ENCODE measurements around the gene HYOU1. TPM values are rescaled to one million over a fixed set of nuclear protein-coding genes. Genes with fewer than 3 reads are reported as not detected.
A peak's percentile ranks its signal among the peaks of the same experiment; 100 is the strongest.

HYOU1 gene
- total and polyA plus RNA-seq, 2 of the 8 experiments (the other 6 are each of a cell fraction or from before 2014, with no cell fraction given), result 239 to 295 TPM

DNA sequence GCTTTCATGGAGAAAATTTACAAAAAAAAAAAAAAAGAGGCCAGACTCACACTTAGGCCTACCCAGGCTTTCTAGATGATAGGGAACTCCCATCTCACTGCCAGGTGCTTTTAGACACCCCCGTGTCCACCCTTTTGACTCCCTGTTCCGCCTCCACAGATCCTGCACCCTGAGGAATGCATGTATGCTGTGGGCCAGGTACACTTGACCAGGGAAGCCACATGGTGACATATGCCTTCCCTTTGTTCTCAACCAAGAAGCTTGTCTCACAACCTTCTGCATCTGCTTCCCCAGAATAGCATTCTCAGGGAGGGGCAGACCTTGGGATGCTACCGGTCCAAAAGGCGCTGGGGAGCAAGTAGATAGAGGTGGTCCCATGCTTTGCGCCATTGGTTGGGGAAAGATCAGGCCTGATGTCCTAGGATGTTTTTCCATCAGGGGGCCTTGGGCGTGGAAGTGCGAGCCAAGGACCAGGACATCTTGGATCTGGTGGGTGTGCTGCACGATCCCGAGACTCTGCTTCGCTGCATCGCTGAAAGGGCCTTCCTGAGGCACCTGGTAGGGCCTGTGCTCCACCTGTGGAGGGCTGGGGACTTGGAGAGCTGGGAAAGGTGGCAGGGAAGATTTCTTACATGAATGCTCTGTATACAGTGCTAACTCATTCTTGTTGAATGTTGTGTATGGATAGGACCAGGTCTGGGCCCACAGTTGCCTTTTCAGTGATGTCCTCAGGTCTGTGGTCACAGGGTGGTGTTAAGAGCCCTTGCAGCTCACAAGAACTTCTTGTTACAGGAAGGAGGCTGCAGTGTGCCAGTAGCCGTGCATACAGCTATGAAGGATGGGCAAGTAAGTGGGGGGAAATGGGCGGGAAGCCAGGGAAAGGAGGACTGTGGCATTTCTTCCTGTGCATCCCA, 35.2 kb upstream of the HYOU1 start:
- Histone ChIP-seq H2AFZ (ENCODE audit: low read length) (no peak overlapping the region), H3K9me3 (ENCODE audit: insufficient read depth in 2 of 2, low read depth in 1 of 2, low read length in 1 of 2) (no peaks in the 10 kb centered on the region), H3K36me3 (ENCODE audit: control insufficient read depth in 2 of 4, insufficient read depth in 4 of 4, low read length in 3 of 4) (peaks cover 4 to 48% (median 20%) of the 10 kb centered on the region in 4 experiments; a peak in 6 of 8 replicates), H2BK5ac (ENCODE audit: low read depth, low read length) (no peak overlapping the region), H3K4me2 (ENCODE audit: insufficient read depth in 1 of 2, low read depth in 2 of 2, low read length in 2 of 2) (peak overlapping the region; percentile 95 to 96), H3K27me3 (replicated peaks in 1 of 4; ENCODE audit: control insufficient read depth in 3 of 4, extremely low read depth in 1 of 4, insufficient read depth in 3 of 4, low read length in 3 of 4) (no peaks in the 10 kb centered on the region), H3K56ac (replicated peaks; ENCODE audit: insufficient read length, low read depth, low read length) (no peak overlapping the region), H2BK12ac (ENCODE audit: low read depth, low read length) (no peak overlapping the region), H4K5ac (ENCODE audit: insufficient read length, low read depth, low read length) (no peak overlapping the region), H3K4me1 (replicated peaks in 1 of 4; ENCODE audit: control insufficient read depth in 3 of 4, insufficient read depth in 4 of 4, low read length in 3 of 4) (peaks cover 0 to 13% (median 3%) of the 10 kb centered on the region in 4 experiments; a peak in 5 of 7 replicates), H3K79me2 (ENCODE audit: control insufficient read depth in 1 of 2, insufficient read depth in 2 of 2, low read length in 2 of 2) (peaks cover 18 to 34% of the 10 kb centered on the region in 2 experiments), H4K91ac (replicated peaks; ENCODE audit: insufficient read length, low read length) (no peak overlapping the region), H3K9ac (replicated peaks in 1 of 4; ENCODE audit: extremely low read depth in 1 of 4, low read depth in 3 of 4, low read length in 3 of 4) (peak overlapping the region in 1 of 4 experiments; percentile 89; a peak in 1 of 7 replicates), H2BK120ac (replicated peaks; ENCODE audit: low read depth, low read length) (no peak overlapping the region), H3K23me2 (ENCODE audit: low read depth, low read length) (peaks cover 2% of the 10 kb centered on the region; the same call in 1 of the 2 replicates), H2BK15ac (ENCODE audit: low read length) (no peak overlapping the region), H3K27ac (ENCODE audit: low read depth, low read length) (no peak overlapping the region), H3K4me3 (ENCODE audit: extremely low read depth in 1 of 4, insufficient read depth in 2 of 4, low read depth in 3 of 4, low read length in 4 of 4) (peak overlapping the region; percentile 85 to 97 (median 92); a peak in 7 of 8 replicates), H2BK20ac (ENCODE audit: low read length) (no peak overlapping the region), H4K20me1 (replicated peaks in 1 of 2; ENCODE audit: control insufficient read depth in 1 of 2, insufficient read depth in 2 of 2, low read length in 2 of 2) (peaks cover 16 to 18% of the 10 kb centered on the region in 2 experiments), H3K4ac (replicated peaks; ENCODE audit: insufficient read length, low read depth, low read length) (peak overlapping the region; percentile 10), H2AK5ac (ENCODE audit: low read depth, low read length) (no peak overlapping the region), H3K79me1 (ENCODE audit: low read depth, low read length) (peaks cover 16% of the 10 kb centered on the region), H3K23ac (ENCODE audit: insufficient read length) (no peak overlapping the region), H3K18ac (ENCODE audit: extremely low read depth, low read length) (no peak overlapping the region), H4K8ac (ENCODE audit: extremely low read depth, insufficient read depth, low read length) (peak overlapping the region; percentile 22; the same call in 1 of the 2 replicates), H3K14ac (ENCODE audit: insufficient read length) (no peak overlapping the region)
- DNase-seq (ENCODE audit: low read depth in 1 of 2, low spot score in 2 of 2) (no peak), FAIRE-seq (no peak)
- TF ChIP-seq POU5F1 (IDR thresholded peaks at IDR 0.05; ENCODE audit: low read depth, low read length) (no peak), EP300 (IDR thresholded peaks at IDR 0.05; ENCODE audit: borderline replicate concordance in 1 of 2, low read depth in 2 of 2, low read length in 2 of 2) (no peak), POLR2AphosphoS5 (IDR thresholded peaks at IDR 0.05; ENCODE audit: low read depth, low read length) (peak; percentile 49), CHD2 (IDR thresholded peaks at IDR 0.05; ENCODE audit: low read length) (no peak)
- ChIA-PET CTCF (ENCODE audit: partially characterized antibody) (interaction anchor here (0.6 to 1.6 kb wide), 9 partner anchors 10 to 303 kb away, joined by 3 to 7 read pairs (median 3); partner anchors contain the start of gene CBL), POLR2A (ENCODE audit: partially characterized antibody) (interaction anchor here (0.7 to 8.6 kb wide), 17 partner anchors 7 to 225 kb away, joined by 3 to 141 read pairs (median 4); partner anchors contain the start of genes ABCG4, C2CD2L, CBL and DPAGT1)
- WGBS, 2 experiments (ENCODE audit: extremely low coverage in 1 of 2, insufficient coverage in 1 of 2, insufficient read length in 1 of 2, insufficient replicate concordance in 2 of 2, low coverage in 1 of 2, low lambda C conversion rate in 2 of 2, missing lambda C conversion rate in 1 of 2), result 91% methylated on average over 13 of the region's 13 CpGs; no CpG with 5 or more reads in 1 of the 2 experiments

All from H1 (cell line).